ENCODE measurements around the gene FOLR3. TPM values are rescaled to one million over a fixed set of nuclear protein-coding genes. Genes with fewer than 3 reads are reported as not detected.

The FOLR3 gene
- total RNA-seq, 1 donor from 2014 or later, result not detected

DNA sequence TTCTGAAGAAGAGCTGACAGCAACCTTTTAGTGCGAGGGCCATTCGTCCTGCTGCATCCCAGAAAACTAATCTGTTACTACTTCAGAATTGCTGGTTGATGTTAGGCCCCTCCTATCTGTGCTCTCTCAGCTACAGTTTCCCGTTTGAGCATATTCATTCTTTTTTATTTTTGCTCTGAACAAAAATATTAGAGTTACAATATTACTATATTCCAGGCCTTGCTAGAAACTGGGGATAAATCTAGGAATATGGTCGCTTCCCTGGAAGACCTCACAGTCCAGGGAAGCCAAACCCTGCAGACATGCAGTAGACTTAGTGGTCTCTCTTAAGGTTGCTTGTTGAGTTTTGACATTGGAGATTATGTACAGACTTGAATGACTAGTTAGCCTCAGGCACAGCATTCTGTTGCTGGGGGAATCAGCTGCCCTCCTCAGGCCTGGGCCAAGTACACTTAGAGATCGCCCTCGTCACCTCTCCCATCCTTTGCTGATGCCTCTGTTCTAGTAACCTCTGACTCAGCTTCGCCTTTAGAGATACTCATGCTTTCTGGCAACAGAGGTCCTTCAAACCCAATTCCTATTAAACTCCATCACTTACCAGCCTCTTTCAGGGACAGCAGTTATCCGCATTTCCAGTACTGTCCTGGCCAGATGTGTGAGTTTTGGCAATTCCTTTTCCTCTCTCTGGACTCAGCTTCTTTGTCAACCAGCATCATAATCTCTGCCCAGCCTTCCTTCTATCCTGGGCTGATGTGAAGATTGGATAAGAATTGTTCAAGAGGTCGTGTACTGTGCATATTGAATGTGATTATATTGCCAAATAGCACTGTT is 22.3 kb upstream of the FOLR3 start:
- no peaks in the 10 kb centered on the region for H3K9me3 Mint-ChIP-seq (ENCODE audit: unreplicated experiment)
- peak overlapping the region; percentile 96 for H3K4me3 Mint-ChIP-seq (ENCODE audit: unreplicated experiment)
- peaks cover 7% of the 10 kb centered on the region for H3K4me1 Mint-ChIP-seq (ENCODE audit: unreplicated experiment)

DNA sequence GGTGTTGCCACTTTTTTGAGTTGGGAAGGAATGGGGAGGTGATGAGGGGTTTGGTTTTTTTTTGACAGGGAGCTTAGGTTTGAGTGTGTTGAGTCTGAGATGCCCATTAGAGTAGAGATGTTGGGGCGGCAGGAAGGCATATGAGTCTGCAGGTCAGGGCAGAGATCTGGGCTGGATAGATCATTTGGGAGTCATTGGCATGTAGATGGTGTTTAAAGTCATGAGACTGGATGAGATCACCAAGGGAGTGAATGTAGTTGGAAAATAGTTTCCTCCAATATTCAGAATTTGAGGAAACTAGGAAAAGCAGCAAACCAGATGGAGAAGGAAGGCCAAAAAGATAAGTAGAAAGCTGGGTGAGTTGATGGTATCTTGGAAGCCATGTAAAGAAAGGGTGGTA is 21.0 kb upstream of the FOLR3 start:
- TF ChIP-seq, protein P1, sequence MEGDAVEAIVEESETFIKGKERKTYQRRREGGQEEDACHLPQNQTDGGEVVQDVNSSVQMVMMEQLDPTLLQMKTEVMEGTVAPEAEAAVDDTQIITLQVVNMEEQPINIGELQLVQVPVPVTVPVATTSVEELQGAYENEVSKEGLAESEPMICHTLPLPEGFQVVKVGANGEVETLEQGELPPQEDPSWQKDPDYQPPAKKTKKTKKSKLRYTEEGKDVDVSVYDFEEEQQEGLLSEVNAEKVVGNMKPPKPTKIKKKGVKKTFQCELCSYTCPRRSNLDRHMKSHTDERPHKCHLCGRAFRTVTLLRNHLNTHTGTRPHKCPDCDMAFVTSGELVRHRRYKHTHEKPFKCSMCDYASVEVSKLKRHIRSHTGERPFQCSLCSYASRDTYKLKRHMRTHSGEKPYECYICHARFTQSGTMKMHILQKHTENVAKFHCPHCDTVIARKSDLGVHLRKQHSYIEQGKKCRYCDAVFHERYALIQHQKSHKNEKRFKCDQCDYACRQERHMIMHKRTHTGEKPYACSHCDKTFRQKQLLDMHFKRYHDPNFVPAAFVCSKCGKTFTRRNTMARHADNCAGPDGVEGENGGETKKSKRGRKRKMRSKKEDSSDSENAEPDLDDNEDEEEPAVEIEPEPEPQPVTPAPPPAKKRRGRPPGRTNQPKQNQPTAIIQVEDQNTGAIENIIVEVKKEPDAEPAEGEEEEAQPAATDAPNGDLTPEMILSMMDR (IDR thresholded peaks at IDR 0.05; ENCODE audit: unreplicated experiment), result no peak
- no peak overlapping the region for H3K4me3 Mint-ChIP-seq (ENCODE audit: unreplicated experiment)
- H3K36me3 Mint-ChIP-seq (ENCODE audit: low read depth, unreplicated experiment), result peaks cover 13% of the 10 kb centered on the region
- peaks cover 7% of the 10 kb centered on the region for H3K4me1 Mint-ChIP-seq (ENCODE audit: unreplicated experiment)
- H3K9me3 Mint-ChIP-seq (ENCODE audit: unreplicated experiment), result no peaks in the 10 kb centered on the region
- peaks cover 20% of the 10 kb centered on the region for H3K27me3 Mint-ChIP-seq (ENCODE audit: unreplicated experiment)
- DNase-seq (ENCODE audit: low spot score), result no peak
- no peak overlapping the region for H3K27ac Mint-ChIP-seq (ENCODE audit: unreplicated experiment)

More for the DNA sequence above, 22.3 kb upstream of the FOLR3 start:
- Mint-ChIP-seq H3K27ac (ENCODE audit: unreplicated experiment) (peak overlapping the region; percentile 100), H3K27me3 (ENCODE audit: unreplicated experiment) (peaks cover 18% of the 10 kb centered on the region), H3K36me3 (ENCODE audit: low read depth, unreplicated experiment) (peaks cover 13% of the 10 kb centered on the region)
- no peak for DNase-seq (ENCODE audit: low spot score)
- TF ChIP-seq, protein P1 (IDR thresholded peaks at IDR 0.05; ENCODE audit: unreplicated experiment), result no peak

- Mint-ChIP-seq H3K4me1 (ENCODE audit: unreplicated experiment) (peaks cover 7% of the 10 kb centered on the region), H3K27me3 (ENCODE audit: unreplicated experiment) (peaks cover 17% of the 10 kb centered on the region), H3K9me3 (ENCODE audit: unreplicated experiment) (no peaks in the 10 kb centered on the region), H3K36me3 (ENCODE audit: low read depth, unreplicated experiment) (peaks cover 4% of the 10 kb centered on the region), H3K4me3 (ENCODE audit: unreplicated experiment) (peak overlapping the region; percentile 3), H3K27ac (ENCODE audit: unreplicated experiment) (peak overlapping the region; percentile 7)
- DNase-seq (ENCODE audit: low spot score), result no peak
- TF ChIP-seq, protein P1 (IDR thresholded peaks at IDR 0.05; ENCODE audit: unreplicated experiment), result no peak
Measured at GRCh38 chr11:72116019-72116755, 19.3 kb upstream of the FOLR3 start.

GRCh38 chr11:72119198-72119597 is 16.3 kb upstream of the FOLR3 start:
- TF ChIP-seq, protein P1 (IDR thresholded peaks at IDR 0.05; ENCODE audit: unreplicated experiment), result no peak
- Mint-ChIP-seq H3K9me3 (ENCODE audit: unreplicated experiment) (peaks cover under 1% of the 10 kb centered on the region), H3K36me3 (ENCODE audit: low read depth, unreplicated experiment) (peaks cover under 1% of the 10 kb centered on the region), H3K4me1 (ENCODE audit: unreplicated experiment) (no peaks in the 10 kb centered on the region), H3K27me3 (ENCODE audit: unreplicated experiment) (peaks cover 6% of the 10 kb centered on the region), H3K4me3 (ENCODE audit: unreplicated experiment) (no peak overlapping the region), H3K27ac (ENCODE audit: unreplicated experiment) (no peak overlapping the region)
- DNase-seq (ENCODE audit: low spot score), result no peak
